HG02885 (cell line): ENCODE results near the gene KLHL42.
"Not testable (repeated sequence)": the region's sequence is repeated elsewhere in the genome, so short reads cannot be mapped to it uniquely, and the experiment has no call there.

Experiments used
- ATAC-seq: cut with Tn5 transposase; IDR thresholded peaks from one replicate; pipeline ENCODE4 v1.9.1; 2021; ENCODE audit warnings: mild to moderate bottlenecking; ENCODE audit not compliant: unreplicated experiment, poor library complexity

Gene KLHL42

DNA sequence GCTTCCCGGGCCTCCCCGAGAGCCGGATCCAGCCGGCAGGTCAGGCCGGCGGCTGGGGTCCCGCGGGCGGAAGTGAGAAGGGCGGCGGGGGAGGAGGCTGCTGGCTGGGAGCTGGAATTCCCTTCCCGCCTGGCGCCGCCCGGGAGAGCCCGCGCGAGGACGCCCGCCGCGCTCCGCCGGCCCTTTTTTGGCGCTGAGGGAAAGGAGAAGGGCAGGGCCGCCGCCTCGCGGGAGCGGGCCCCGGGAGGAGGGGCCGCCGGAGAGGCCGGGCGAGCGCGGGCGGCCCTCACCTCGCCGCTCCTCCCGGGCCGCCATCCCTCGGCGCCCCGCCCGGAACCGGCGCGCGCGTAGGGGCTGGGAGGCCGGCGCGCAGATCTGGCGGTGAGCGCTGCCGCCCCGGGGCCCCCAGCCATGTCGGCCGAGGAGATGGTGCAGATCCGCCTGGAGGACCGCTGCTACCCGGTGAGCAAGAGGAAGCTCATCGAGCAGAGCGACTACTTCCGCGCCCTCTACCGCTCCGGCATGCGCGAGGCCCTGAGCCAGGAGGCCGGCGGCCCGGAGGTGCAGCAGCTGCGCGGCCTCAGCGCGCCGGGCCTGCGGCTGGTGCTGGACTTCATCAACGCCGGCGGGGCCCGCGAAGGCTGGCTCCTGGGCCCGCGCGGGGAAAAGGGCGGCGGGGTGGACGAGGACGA lies at the start of gene KLHL42, which contains the start of gene MANSC4:
Gene KLHL42, plus strand, starts transcription at position 314 of the 692 bp plus-strand sequence. Its CDS starts 98 bp downstream, at position 412.
Gene MANSC4, minus strand, starts transcription at position 317 of the 692 bp plus-strand sequence. CDS start 8,960 bp downstream, outside the sequence.
- peak; percentile 74 for ATAC-seq

GRCh38 chr12:27732281-27732680 lies 47.8 kb upstream of the KLHL42 start:
- peak; percentile 64 for ATAC-seq

DNA sequence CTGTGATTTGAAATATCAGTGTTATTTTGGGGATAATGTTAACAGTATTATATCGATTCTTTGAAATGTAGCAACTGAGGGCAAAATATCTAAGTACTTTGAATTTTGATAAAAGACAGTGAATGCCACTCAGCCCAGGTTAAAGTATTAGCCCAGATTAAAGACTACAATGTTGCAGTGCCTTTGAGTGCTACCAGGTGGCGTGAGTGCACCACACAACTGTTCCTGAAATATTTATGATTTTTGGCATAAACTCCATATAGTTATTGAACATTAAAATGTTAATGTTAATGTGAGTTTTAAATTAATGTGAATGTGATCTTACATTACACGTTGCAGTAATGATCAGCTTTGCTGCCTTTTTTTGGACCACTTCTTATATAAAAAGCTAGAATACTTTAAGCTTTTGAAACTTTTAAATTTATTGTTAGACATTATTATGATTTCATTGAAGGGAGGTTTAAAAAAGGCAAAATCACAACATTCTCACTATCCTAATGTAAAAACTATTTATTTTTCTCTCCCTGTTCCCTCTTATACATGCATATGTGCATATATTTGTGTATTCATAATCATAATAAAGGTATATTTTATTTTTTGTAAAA lies 46.9 kb upstream of the KLHL42 start:
- peak; percentile 84 for ATAC-seq

GRCh38 chr12:27733791-27734190 lies 46.2 kb upstream of the KLHL42 start:
- no peak for ATAC-seq

- ATAC-seq: not testable (repeated sequence)
Measured at GRCh38 chr12:27734321-27734720, 45.7 kb upstream of the KLHL42 start.

- ATAC-seq: no peak
Measured at GRCh38 chr12:27743601-27744000, 36.4 kb upstream of the KLHL42 start.

- ATAC-seq: not testable (repeated sequence)
Measured at GRCh38 chr12:27745734-27746133, 34.3 kb upstream of the KLHL42 start.

- ATAC-seq: no peak
Measured at GRCh38 chr12:27747111-27747820, 32.8 kb upstream of the KLHL42 start.

DNA sequence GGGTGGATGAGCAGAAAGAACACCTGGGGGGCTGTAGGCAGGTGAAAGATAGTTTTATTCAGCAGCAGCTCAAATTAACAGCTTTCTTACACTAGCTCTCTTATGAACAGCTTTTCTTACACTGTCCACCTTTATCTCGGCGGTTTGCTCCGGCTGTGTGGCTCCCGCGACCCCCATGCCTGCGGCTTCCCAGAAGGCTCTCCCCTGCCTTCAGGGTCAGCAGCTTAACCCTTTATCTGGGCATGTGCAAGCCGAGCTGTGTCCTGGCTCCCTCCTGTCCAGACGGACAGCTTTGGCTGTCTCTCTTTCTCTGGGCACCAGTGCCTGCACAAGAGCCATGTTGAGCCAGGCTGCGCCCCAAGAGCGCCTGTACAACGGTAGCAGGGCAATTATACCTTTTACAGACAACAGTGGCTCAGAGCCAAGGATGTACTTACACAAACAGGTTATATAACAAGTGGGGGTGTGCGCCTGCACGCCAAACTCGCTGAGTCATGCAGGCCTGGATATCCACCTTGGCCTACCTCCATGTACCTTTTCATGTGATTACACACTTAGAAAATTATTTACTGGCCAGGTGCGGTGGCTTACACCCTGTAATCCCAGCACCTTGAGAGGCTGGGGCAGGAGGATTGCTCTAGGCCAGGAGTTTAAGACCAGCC lies 28.5 kb upstream of the KLHL42 start:
- no peak for ATAC-seq

- no peak for ATAC-seq
Measured at GRCh38 chr12:27754795-27755194, 25.2 kb upstream of the KLHL42 start.

- no peak for ATAC-seq
Measured at GRCh38 chr12:27756670-27757195, 23.3 kb upstream of the KLHL42 start.

DNA sequence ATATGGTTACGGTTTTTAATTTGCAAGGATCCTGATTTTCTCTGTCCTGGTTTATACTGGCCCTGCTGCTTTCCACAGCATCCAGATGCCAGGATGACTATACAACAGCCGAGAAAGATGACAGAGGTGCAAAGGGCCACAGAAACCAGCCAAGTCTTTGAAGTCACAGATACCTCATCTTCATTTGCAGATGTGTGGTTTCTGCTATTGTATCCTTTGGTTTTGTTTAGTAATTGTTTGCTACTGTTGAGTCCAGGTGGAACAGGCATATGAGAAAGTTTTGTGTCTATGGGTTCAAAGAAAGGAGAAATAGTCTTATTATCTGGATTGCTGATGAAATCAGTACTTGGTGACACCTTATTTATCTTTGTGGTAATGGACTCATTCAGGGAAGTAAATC lies 17.3 kb upstream of the KLHL42 start:
- ATAC-seq: peak; percentile 57

- ATAC-seq: no peak
Measured at GRCh38 chr12:27766587-27766986, 13.4 kb upstream of the KLHL42 start.

- ATAC-seq: no peak
Measured at GRCh38 chr12:27769142-27769673, 10.8 kb upstream of the KLHL42 start.

DNA sequence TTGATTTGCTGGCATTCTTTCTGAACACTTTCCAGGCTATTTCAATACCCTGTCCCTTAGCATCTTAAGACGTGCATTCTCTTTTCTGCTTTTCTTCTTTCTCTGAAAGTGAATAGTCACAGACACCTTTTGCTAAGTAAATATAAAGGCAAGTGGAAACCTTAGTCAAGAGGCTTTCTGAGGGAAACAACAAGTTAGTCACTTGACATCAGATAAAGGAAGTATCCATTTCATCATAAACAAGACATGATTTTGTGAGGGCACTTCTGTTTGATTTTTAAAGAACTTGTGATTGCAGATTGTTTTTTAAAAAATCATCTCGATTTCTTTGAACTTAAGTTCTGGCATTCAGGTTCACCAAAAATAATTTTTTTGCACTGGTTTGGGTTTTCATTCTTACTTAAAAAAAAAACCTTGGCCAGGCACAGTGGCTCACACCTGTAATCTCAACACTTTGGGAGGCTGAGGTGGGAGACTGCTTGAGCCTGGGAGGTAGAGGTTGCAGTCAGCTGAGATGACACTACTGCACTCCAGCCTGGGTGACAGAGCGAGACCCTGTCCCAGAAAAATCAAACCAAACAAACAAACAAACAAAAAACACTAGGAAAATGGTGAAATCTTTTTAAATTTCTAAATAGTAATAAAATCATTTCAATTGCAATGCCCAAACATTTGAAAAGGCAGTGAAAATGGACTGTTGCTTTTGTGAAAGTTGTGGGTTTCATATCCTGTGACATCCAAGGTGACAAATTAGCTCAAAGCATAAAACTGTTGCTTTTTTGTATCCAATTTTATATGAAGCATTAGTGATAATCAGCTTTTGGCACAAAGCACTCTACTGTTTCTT lies 8.3 kb upstream of the KLHL42 start:
- ATAC-seq: no peak

- no peak for ATAC-seq
Measured at GRCh38 chr12:27772328-27773049, 7.5 kb upstream of the KLHL42 start.

GRCh38 chr12:27777141-27777540 lies 2.9 kb upstream of the KLHL42 start:
- ATAC-seq: no peak

- ATAC-seq: no peak
Measured at GRCh38 chr12:27778206-27778605, 1.8 kb upstream of the KLHL42 start.
